ENCODE measurements around the gene RBM28. TPM values are rescaled to one million over a fixed set of nuclear protein-coding genes. Genes with fewer than 3 reads are reported as not detected.

RBM28 gene
- total RNA-seq, 1 experiment from 2014 or later, result 70.0 TPM

DNA sequence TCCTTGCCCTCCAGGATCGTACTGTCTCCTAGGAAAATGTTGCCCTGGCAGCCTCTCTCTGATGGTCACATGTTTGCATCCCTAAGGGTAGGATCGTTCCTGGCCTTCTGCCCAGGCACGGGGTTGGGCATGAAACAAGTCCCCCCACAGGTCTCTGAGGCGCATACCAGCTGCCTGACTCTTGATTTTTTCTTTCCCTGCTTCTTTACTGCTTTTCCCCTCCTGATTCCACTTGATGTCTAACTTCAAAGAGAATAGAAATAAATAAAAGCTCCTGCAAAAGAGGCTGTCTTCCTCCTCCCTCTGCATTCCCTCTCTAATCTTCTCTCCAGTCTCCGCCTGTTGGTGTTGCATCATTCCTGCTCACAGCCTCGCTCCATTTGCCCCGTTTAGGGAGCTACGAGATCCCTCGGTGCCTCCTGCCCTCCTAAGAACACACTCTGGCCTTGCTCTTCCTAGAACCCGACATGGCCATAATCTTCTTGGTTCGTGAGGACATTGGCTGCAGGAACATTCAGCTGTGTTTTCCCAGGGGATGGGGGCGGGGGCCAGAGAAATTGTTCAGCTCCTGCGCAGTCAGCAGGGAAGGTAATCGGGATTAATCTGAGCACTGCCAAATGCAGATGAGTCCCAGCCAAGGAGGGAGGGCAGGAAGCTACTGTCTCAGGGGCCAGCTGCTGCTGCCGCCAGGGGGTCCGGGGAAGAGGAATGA, 76.7 kb downstream of the RBM28 start:
- no peaks in the 10 kb centered on the region for H4K20me1 ChIP-seq (ENCODE audit: control insufficient read depth, insufficient read depth, insufficient read length)
- H2BK20ac ChIP-seq (ENCODE audit: low read depth, low read length, poor library complexity, severe bottlenecking), result no peak overlapping the region
- no peaks in the 10 kb centered on the region for H3K79me1 ChIP-seq (ENCODE audit: insufficient read depth, low read depth, low read length, poor library complexity, severe bottlenecking)
- H3K9me3 ChIP-seq (ENCODE audit: control insufficient read depth, low read depth, low read length), result no peaks in the 10 kb centered on the region
- H3K23ac ChIP-seq (ENCODE audit: insufficient read length, low read depth, low read length), result no peak overlapping the region
- Mint-ChIP-seq H3K4me1 (peaks cover 45 to 59% of the 10 kb centered on the region in 2 experiments), H3K4me3 (peak overlapping the region; percentile 50 to 69), H3K9me3 (no peaks in the 10 kb centered on the region; a peak in 1 of 5 replicates), H3K27ac (peak overlapping the region; percentile 95), H3K27me3 (ENCODE audit: low read depth) (peaks cover 3% of the 10 kb centered on the region), H3K36me3 (ENCODE audit: insufficient read depth in 1 of 3, low read depth in 3 of 3) (no peaks in the 10 kb centered on the region)
- H3K27ac ChIP-seq (ENCODE audit: insufficient read length, low read depth, low read length), result no peak overlapping the region
- no peak overlapping the region for H2BK12ac ChIP-seq (ENCODE audit: insufficient read length, low read depth, low read length)
- 0 out of 2 replicates have a peak overlapping the region, but pooled peaks have one; percentile 9 for H2BK15ac ChIP-seq (ENCODE audit: low read depth, low read length)
- H3K4ac ChIP-seq (ENCODE audit: low read depth, low read length), result no peak overlapping the region
- no peaks in the 10 kb centered on the region for H3K27me3 ChIP-seq (ENCODE audit: insufficient read depth, low read length)
- peaks cover 9% of the 10 kb centered on the region; the same call in 1 of the 2 replicates for H3K4me1 ChIP-seq (ENCODE audit: insufficient read depth, low read length)
- TF ChIP-seq CTCF (conservative IDR thresholded peaks at IDR 0.05), result peak; percentile 32; the same call in 1 of the 3 replicates
- H2BK5ac ChIP-seq (ENCODE audit: insufficient read length, low read length), result no peak overlapping the region
- peak overlapping the region; percentile 69 for H3K18ac ChIP-seq (ENCODE audit: insufficient read length, low read depth, low read length)
- H3K4me2 ChIP-seq (ENCODE audit: insufficient read depth, insufficient read length, low read length), result peak overlapping the region; percentile 57
- H3K79me2 ChIP-seq (ENCODE audit: insufficient read depth, low read length), result no peaks in the 10 kb centered on the region
- H2BK120ac ChIP-seq (ENCODE audit: low read depth, low read length, poor library complexity, severe bottlenecking), result no peak overlapping the region
- H4K5ac ChIP-seq (ENCODE audit: insufficient read length, low read depth, low read length), result peak overlapping the region; percentile 58
- H3K56ac ChIP-seq (ENCODE audit: insufficient read length, low read depth, low read length), result no peak overlapping the region
- no peak overlapping the region for H2AK5ac ChIP-seq (ENCODE audit: insufficient read length, low read length)
- no peak overlapping the region for H4K91ac ChIP-seq (ENCODE audit: insufficient read length, low read depth, low read length)
- no CpG with 5 or more reads among the region's 16 CpGs for WGBS (ENCODE audit: extremely low coverage, insufficient read length, low lambda C conversion rate)
- H2AFZ ChIP-seq (ENCODE audit: low read length), result no peak overlapping the region
- peak; percentile 85 for DNase-seq
- H3T11ph ChIP-seq (ENCODE audit: low read length), result no peak overlapping the region
- peak overlapping the region; percentile 82; the same call in 1 of the 2 replicates for H3K14ac ChIP-seq (ENCODE audit: insufficient read depth, low read length)
- peak overlapping the region; percentile 41 for H3K9ac ChIP-seq (ENCODE audit: extremely low read depth, insufficient read length, low read length)
- no peak overlapping the region for H4K8ac ChIP-seq (replicated peaks; ENCODE audit: insufficient read length, low read depth, low read length)
- no peaks in the 10 kb centered on the region for H3K23me2 ChIP-seq (ENCODE audit: insufficient read length, low read depth, low read length, poor library complexity, severe bottlenecking)
